ENCODE results near the gene IQSEC3. TPM values are rescaled to one million over a fixed set of nuclear protein-coding genes. Genes with fewer than 3 reads are reported as not detected.

Gene IQSEC3
- total RNA-seq, 1 donor from 2014 or later = 4.1 TPM

DNA sequence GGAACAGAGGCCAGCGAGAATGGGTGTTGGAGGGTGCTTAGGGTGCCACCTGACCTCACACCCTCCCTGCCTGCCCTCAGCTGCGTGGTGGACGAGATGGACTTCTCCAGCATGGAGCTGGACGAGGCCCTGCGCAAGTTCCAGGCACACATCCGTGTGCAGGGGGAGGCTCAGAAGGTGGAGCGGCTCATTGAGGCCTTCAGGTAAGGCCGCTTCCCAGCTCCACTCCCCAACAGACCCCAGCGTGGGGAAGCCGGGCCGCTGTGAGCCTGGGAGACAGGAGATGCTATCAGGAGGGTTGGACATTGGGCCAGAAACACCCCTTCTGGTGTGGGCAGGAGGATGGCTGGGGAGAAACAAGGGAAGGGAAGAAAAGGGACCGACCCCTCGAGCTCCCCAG lies 90.4 kb downstream of the IQSEC3 start:
- FAIRE-seq (no peak), DNase-seq (ENCODE audit: low spot score in 2 of 2) (no peak)

DNA sequence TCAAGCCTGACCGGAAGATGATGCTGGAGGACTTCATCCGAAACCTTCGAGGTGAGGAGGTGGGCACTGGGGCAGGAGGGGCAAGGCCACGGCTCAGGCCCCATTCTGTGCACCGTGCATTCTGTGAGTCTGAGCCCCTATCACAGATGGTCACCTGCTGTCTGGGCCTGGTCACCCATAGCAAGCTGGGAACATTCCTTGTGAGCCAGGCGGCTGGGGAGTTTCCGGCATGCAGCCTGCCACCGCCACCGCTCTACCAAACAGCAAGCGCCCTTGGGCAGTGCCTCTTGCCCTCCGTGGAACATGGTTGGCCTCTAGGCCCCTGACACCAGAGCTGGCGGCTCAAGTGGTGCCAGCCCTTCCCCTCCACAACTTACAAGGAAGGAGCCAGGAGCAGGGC lies 91.1 kb downstream of the IQSEC3 start:
- DNase-seq (ENCODE audit: low spot score in 2 of 2) (no peak), FAIRE-seq (no peak)

DNA sequence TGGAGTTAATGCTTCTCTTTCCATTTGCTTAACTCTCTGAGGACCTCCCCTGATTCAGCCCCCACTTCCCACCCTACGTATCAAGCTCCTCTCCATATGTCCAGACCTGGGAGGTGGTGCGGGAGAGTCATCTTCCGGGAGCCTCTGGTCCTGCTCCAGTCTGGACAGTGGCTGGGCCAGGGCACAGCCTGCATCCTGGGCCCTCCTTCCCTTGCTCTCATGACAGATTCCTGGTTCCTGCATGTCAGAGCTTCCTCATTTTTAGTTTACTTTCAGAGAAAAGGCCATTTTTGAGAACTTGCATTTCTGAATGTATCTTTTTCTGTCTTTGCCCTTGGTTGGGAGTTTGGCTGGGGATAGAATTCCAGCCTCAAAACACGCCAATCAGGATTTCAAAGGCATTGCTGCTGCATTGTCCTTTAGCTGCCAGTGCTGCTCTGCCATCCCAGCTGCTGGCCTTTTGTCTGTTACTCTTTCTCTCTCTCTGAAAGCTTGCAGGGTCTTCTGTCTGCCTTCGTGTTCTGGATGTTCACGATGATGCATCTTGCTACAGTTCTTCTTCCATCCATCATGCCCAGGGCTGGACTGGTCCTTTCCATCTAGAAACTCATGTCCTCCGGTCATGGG lies 92.7 kb downstream of the IQSEC3 start:
- no peak for DNase-seq (ENCODE audit: low spot score in 2 of 2)
- FAIRE-seq = no peak

DNA sequence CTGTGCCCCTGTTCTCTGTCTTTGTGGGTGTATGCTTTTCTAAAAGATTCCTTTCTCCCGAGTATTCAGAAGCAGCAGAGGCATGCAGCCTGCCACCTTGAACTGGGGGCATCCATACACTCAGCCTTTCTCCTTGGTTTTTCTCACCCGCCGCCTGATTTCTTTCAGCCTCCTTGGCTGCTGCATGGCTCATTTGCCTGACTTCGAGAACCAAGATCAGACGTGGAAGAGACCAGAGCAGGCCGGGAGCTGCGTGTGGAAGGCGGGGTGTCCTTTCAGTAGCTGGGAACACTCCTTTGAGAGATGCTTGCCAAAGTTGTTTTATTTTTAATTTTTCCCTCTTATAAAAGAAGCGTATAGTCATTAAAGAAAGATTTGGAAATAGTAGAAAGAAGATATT lies 94.3 kb downstream of the IQSEC3 start:
- DNase-seq (ENCODE audit: low spot score in 2 of 2) (no peak), FAIRE-seq (no peak)

DNA sequence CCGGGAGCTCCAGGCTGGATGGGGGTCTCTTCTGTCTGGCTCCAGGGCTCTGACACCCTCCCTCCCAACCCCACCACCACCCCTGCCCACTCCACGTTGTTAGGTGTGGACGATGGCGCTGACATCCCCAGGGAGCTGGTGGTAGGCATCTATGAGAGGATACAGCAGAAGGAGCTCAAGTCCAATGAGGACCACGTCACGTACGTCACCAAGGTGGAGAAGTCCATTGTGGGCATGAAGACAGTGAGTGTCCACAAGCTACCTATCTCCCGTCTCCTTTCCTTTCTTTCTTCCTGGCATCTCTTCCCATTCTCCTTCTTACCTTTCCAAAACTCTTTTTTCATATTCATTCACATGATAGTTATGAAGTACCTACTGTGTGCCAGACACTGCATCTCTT lies 95.3 kb downstream of the IQSEC3 start:
- FAIRE-seq = no peak

DNA sequence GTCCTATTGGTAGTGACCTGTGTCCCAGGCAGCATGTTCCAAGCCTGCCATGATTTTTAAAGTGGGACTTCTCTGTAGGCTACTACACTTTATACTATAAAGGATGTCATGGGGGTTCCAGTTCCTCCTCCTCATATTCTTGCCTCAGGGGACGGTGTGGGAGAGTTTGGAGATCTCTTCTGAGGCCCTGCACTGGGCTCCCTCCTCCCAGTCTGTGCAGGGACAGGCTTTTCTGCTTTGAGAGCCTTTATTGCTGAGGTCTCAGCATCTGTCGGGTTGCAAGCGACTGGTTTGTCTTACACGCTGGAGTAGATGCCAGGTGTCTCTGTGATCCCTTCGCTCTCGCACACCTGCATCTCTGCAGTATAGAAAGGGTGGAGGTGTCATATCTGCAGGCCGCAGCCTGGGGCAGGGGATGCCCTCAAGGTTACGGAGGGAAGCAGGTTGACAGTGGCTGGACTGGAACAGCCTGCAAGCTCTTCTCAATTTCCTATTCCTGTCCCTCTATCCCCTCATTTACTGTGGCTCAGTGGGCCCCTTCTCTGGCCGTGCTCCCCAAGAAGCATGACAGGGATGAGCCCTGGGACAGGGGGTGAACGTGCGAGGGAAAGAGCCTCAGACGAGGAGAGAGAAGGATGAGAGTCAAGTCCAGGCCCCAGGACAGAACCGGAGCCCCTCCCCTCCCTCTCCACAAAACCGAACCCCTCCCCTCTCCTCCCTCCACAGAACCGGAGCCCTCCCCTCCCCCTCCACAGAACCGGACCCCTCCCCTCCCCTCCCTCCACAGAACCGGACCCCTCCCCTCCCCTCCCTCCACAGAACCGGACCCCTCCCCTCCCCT lies 96.1 kb downstream of the IQSEC3 start:
- FAIRE-seq (no peak), DNase-seq (ENCODE audit: low spot score in 2 of 2) (no peak)

More for the DNA sequence above, 95.3 kb downstream of the IQSEC3 start:
- no peak for DNase-seq (ENCODE audit: low spot score in 2 of 2)

DNA sequence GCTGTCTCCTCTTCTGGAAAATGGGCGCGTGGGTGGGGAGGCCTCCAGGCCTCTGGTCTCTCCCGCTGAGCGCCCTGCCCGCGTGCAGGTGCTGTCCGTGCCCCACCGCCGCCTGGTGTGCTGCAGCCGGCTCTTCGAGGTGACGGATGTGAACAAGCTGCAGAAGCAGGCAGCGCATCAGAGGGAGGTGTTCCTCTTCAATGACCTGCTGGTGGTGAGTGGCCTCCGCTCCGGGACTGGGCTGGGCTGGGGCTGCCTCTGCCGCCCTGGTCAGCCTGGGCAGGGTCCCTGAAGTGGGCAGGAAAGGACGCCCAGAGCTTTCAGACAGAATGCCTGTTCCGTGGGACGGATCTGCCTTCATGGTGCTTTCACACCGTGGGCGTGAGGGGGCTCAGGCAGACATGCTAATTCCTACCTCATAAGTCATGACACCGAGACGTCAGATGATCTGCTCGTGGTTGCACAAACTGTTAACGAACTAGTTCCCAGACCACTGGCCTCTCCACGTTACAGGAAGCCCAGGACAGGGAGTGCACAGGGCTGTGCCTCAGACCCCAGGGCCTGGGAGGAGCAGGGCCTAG lies 96.9 kb downstream of the IQSEC3 start:
- FAIRE-seq = no peak

DNA sequence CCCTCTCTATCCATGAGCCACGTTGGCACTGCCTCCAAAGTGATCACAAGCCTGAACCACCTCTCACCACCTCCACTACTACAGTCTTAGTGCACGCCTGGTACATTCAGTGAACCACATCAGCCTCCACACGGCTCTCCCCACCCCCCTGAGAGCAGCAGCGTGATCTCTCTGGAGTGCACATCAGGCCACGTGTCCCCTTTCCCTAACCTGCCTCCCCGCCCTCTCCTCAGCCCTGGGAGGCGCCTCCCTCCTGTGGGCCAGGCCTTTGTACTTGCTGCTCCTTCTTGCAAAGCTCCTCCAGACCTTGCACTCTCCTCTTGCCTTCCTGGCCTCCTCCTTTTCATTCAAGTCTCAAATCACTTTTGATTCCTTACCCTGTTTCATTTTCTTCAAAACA lies 97.6 kb downstream of the IQSEC3 start:
- no peak for DNase-seq (ENCODE audit: low spot score in 2 of 2)
- no peak for FAIRE-seq

More for the DNA sequence above, 96.9 kb downstream of the IQSEC3 start:
- DNase-seq (ENCODE audit: low spot score in 2 of 2) = no peak

DNA sequence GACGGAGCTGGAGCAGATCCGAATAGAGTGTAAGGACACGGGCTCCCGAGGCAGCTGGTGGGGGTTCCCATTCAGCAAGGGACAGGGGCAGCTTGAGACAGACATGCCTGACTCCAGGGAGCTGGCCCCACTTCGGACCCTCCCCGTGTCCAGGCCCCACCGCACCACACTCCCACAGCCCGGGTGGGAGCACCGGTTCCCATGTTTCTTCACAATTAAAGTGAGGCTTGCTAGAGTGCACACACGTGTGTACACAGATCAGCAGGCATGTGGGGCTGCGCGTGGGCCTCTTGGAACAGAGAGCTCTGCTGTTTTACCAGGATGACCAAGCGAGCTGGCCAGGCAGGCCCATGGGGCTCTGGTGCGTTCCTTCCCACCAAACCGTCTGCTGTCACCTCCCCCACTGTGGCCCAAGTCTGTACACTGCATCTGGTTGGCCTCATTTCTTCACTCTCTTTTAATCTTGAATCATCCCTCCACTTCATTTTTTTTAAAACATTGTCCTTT lies 99.3 kb downstream of the IQSEC3 start:
- DNase-seq (ENCODE audit: low spot score in 2 of 2) = no peak
- FAIRE-seq = no peak

DNA sequence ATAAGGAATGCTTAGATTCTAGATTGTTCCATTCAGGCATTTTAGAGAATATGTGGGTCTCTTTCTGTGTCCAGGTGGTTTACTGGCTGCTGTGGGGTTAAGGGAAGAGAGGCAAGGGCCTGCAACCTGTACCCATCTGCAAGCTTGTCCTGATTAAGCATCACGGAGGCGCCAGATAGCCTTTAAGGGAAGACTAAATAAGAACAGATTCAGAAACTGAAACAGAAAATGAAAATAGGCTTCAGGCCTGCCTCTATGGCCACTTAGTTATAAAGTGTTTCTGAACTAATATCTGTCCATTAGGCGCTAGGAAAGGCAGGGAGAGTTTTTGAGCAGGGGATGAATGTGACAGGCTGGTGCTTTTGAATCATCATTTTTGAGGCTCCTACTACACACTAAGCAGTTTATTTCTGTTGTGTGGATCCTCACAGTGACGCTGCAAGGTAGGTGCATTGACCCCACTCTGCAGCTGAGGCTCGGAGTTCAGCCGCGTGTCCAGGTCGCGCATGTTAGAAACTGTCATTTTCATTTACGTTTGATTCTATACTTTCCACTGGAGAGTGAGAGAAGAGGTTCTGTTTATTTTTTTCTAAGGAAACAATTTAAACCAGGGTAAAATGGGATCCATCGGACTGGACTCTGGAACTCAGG lies 100.0 kb downstream of the IQSEC3 start:
- DNase-seq (ENCODE audit: low spot score in 2 of 2) (no peak), FAIRE-seq (no peak)

DNA sequence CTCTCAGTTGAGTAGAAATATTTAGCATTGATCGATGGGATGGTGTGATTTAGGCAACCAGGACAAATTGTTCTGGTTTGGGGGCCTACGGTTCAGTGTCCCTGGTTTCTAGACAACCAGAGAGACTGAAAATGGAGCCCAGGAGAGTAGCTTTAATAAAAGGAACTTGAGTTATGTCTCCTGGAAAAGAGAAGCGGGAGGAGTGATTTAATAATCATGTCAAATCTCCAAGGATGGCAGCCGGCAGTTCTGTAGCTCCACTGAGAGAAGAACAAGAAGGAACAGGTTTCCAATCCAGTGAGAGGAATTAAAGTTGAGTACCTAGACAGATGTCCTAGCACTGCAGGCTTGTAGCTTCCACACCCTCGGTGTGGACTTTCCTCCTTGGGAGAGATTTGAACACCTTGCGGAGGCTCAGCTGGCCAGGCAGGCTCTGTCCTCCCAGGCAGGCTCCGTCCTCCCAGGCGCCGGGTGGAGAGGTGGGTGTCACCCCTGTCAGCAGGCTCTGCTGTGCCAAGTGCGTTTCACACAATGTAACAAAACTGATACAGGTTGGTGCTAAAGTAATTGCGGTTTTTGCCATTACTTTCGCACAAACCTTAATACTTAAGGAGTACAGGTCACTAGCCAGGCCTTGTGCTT lies 101.5 kb downstream of the IQSEC3 start:
- DNase-seq (ENCODE audit: low spot score in 2 of 2) = no peak
- no peak for FAIRE-seq

DNA sequence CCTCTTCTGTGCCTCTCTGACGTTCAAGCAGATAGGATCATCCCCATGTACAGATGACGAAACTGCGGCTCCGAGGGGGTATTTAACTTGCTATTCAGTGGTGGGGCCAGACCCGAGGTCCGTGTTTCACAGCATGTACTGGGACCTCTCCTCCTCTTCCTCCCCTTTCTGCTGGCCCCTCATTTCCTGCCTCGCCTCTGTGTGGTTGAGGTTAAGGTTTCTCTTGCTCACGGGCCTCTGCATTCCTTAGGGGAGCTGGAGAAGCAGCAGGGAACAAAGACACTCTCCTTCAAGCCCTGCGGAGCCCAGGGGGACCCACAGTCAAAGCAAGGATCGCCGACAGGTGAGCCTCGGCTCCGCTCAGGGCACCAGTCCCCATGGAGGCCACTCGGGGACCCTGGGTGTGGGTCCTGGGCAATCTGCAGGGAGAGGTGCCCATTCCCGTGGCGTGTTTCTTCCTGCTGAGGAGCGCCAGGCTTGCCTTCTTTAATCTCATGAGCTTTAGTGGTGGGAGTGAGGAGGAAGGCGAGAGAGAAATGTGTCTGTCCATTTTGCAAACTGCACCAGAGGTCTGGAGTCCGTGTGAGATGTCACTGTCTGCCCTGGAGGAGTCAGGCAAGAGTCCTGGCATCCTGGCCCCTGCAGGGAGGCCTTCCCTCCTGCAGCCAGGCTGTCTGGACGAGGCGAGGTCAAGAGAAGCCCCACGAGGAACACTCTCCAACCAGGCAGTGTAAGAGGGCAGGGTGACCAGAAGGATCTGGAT lies 102.4 kb downstream of the IQSEC3 start:
- DNase-seq (ENCODE audit: low spot score in 2 of 2) (no peak), FAIRE-seq (no peak)

DNA sequence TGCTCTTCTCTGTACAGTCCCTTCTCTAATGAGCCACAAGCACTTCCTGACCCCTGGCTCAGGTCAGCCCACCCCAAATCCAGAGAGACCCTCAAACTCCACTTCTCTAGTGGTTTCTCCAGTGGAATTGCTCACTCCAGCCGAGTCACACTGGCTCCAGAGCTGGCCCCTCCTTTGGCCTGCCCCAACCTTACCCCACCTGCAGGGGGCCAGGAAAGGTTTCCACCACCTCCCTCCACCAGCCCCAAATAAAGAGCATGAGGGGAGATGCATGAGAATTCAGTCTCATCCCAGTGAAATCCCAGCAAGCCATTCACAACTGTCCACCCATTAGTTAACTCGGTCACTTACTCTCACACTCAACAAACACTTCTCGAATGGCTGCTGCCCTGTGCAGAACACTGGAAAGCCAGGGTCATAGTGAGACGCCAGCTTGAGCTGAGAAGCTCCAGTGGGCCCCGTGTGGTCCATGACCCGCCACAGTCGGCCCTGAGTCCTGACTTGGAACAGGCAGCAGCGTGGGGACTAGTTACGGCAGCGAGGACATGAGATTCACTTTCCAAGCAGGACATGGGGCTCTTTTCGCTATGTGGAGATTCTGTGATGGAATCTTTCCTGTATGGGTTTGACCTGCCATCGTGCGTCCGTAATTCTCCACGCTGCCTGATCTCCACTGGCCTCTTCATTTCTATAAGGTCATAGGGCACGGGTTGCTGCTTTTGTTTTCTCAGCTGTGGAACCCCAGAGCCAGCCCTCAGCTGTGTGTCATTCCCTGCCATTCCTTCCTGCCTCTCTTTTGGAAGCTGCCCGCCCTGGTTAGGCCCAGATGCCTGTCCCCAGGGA lies 103.2 kb downstream of the IQSEC3 start:
- FAIRE-seq (no peak), DNase-seq (ENCODE audit: low spot score in 2 of 2) (no peak)

DNA sequence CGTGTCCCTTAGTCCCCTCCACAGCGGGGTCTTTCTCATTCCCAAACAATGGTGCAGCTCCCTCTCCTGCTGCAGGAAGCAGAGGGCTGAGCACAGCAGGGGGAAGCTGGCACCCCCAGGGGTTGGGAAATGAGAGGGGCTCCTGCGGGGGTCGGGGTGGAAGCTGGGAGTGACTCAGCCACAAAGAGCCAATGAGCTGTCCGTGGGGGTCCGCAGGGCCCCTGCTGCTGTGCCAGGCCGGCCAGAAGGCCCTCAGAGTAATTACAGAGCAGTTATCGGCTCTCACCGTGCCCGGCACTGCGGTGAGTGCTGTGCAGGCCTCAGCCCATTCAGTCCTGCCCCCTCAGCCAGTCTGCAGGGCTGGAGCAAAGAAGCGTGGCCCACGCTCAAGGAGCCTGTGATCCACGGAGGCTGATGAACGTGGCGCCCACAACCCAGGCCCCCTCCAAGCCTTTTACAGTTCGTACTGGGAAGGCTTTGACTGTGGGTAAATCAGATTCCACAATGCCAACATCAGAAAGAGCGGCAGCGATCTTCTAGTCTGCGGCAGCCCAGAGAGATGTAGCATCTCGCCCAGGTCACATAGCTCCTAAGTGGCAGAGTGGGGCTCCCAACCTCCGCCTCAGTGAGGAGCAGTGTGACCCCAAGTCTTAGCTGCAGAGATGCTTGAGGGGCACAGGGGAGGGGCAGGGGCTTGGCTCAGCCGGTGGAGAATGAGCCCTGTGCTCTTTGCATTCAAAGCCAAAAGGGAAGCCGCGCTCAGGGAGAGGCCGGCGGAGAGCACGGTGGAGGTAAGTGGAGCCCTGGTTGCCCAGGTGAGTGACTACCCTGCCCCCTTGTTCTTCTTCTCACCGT lies 104.0 kb downstream of the IQSEC3 start:
- no peak for DNase-seq (ENCODE audit: low spot score in 2 of 2)
- no peak for FAIRE-seq

DNA sequence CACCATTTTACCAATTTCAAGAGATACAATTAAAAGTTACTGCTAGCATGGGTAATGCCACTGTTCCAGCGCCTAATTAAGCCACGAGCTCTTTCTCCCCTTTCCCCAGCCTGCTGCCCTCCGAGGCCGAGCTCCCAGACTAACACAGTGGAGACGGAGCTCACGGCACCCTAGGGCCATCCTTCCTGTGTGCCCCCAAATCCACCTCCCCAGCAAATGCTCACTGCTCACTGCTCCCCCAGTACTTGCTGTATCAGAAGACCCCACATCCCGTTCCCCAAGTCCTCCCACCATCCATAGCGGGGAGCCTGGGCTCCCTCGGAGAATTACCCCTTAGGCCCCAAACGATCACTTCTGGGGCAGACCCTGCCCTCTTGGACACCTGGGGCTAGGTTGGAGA lies 104.7 kb downstream of the IQSEC3 start:
- DNase-seq (ENCODE audit: low spot score in 2 of 2) (no peak), FAIRE-seq (no peak)

DNA sequence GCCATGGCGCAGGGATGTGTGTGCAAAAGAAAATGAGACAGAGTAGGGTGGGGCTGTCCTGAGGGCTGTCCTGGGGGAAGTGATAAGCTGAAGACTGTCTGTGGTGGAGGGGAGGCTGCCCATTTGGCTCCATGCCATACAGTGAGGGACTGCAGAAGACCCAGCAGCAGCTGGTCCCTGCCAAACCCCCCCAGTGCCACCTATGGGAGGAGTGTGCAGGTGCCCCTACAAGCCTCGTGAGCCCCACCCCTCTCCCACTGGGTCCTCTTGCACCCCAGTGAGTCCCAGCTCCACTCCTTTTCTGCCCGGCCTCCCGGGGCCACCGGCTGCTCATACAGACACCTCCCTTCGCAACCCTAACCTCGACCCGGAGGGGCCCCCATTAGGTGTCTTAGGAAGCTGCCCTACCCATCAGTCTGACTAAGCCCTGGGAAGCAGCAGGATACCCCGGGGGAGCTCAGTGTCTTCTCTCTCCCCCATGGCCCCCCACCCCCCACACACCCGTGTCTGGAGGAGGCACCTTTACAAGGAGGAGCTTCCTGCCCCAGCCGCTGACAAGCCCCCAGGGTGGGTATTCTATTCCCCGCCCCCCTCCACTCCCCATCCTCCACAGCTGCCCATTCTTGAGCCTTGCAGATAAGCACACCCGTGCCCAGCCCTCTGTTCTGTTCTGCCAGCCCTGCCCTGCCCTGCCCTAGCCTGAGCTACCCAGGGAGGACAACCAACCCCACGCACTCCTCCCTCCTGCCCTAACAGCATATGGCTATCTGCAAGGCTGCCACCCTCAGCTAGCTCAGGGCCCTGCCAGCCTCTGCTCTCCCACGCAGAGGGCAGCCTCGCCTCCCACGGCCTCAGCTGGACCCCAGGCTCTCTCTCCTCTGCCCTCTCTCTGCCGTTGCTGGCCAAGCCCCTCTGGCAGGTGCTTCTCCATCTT lies 105.4 kb downstream of the IQSEC3 start:
- no peak for DNase-seq (ENCODE audit: low spot score in 2 of 2)
- no peak for FAIRE-seq

DNA sequence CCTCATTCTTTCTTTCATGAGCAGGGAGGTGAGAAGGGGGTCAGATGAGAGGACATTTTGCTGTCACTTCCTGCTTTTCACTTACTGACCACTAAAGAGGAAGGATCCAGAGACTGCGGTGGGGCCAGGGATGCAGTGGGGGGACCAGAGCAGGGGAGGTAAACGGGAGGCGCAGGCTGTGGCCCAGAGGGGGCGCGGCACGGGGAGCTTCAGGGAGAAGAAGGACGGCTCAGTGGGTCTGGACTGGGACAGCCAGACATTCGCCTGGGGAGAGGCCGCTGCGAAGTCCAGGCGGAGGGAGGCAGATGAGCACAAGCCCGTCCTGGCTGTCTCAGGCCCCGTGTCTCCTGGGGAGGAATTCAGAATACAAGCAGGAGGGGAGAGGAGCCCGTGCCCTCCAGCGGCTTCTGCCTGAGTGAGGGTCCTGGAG lies 106.2 kb downstream of the IQSEC3 start:
- FAIRE-seq (no peak), DNase-seq (ENCODE audit: low spot score in 2 of 2) (no peak)

Data from frontal cortex (tissue), 4 donors.